RWPE2 (cell line): ENCODE results near the gene RRAGB.

ENCODE experiments used
- ATAC-seq: fragments of 200-7000 bp; cut with Tn5 transposase; 3 replicates; pipeline ENCODE4 v1.9.1; 2021; ENCODE audit warnings: low read depth
- DNase-seq: peaks from one replicate; pipeline ENCODE4 v3.0.0-alpha.2; 2020; ENCODE audit warnings: low spot score
- H3K27ac ChIP-seq: fragments of 450-650 bp; 2 replicates; pipeline ENCODE4 v1.5.1; 2017; ENCODE audit warnings: mild to moderate bottlenecking; ENCODE audit not compliant: poor library complexity, severe bottlenecking
- H3K27me3 ChIP-seq: fragments of 250-450 bp; sonication (Bioruptor Pico); 2 replicates; pipeline ENCODE4 v1.5.1; 2021; ENCODE audit warnings: mild to moderate bottlenecking, moderate library complexity; ENCODE audit not compliant: insufficient read depth, poor library complexity, severe bottlenecking
- H3K36me3 ChIP-seq: fragments of 250-450 bp; sonication (Bioruptor Pico); 2 replicates; pipeline ENCODE4 v1.5.1; 2020; ENCODE audit warnings: low read depth, mild to moderate bottlenecking, moderate library complexity
- H3K4me1 ChIP-seq: fragments of 250-450 bp; sonication (Bioruptor Pico); 2 replicates; pipeline ENCODE4 v1.5.1; 2021; ENCODE audit warnings: mild to moderate bottlenecking, moderate library complexity; ENCODE audit not compliant: insufficient read depth, poor library complexity, severe bottlenecking
- H3K4me3 ChIP-seq: fragments of 250-450 bp; sonication (Bioruptor Pico); 2 replicates; pipeline ENCODE4 v1.5.1; 2021; ENCODE audit warnings: mild to moderate bottlenecking, moderate library complexity; ENCODE audit not compliant: severe bottlenecking
- H3K9me3 ChIP-seq: fragments of 250-450 bp; sonication (Bioruptor Pico); 2 replicates; pipeline ENCODE4 v1.5.1; 2021; ENCODE audit warnings: mild to moderate bottlenecking, moderate library complexity; ENCODE audit not compliant: severe bottlenecking
- CTCF ChIP-seq: fragments of 450-650 bp; IDR thresholded peaks from one replicate; pipeline ENCODE4 v1.5.1; 2017; ENCODE audit warnings: mild to moderate bottlenecking, moderate library complexity; ENCODE audit not compliant: poor library complexity, severe bottlenecking

The RRAGB gene

GRCh38 chrX:55783723-55784122 is 66.2 kb downstream of the RRAGB start:
- Histone ChIP-seq H3K4me1 (no peaks in the 10 kb centered on the region), H3K9me3 (no peaks in the 10 kb centered on the region), H3K36me3 (no peaks in the 10 kb centered on the region), H3K27ac (no peak overlapping the region), H3K27me3 (no peaks in the 10 kb centered on the region), H3K4me3 (no peak overlapping the region)
- DNase-seq (no peak), ATAC-seq (no peak)
- no peak for TF ChIP-seq CTCF

GRCh38 chrX:55787063-55787462 is 69.5 kb downstream of the RRAGB start:
- DNase-seq (no peak), ATAC-seq (no peak)
- TF ChIP-seq CTCF: no peak
- Histone ChIP-seq H3K4me3 (no peak overlapping the region), H3K4me1 (no peaks in the 10 kb centered on the region), H3K27me3 (no peaks in the 10 kb centered on the region), H3K9me3 (no peaks in the 10 kb centered on the region), H3K36me3 (no peaks in the 10 kb centered on the region), H3K27ac (no peak overlapping the region)

GRCh38 chrX:55787727-55788126 is 70.2 kb downstream of the RRAGB start:
- no peak overlapping the region for H3K27ac ChIP-seq
- no peak overlapping the region for H3K4me3 ChIP-seq
- no peaks in the 10 kb centered on the region for H3K27me3 ChIP-seq
- no peaks in the 10 kb centered on the region for H3K36me3 ChIP-seq
- ATAC-seq: no peak
- H3K4me1 ChIP-seq: no peaks in the 10 kb centered on the region
- DNase-seq: no peak
- no peaks in the 10 kb centered on the region for H3K9me3 ChIP-seq
- no peak for TF ChIP-seq CTCF

GRCh38 chrX:55794405-55794804 is 76.9 kb downstream of the RRAGB start:
- Histone ChIP-seq H3K4me1 (no peaks in the 10 kb centered on the region), H3K27me3 (no peaks in the 10 kb centered on the region), H3K9me3 (no peaks in the 10 kb centered on the region), H3K4me3 (no peak overlapping the region), H3K27ac (no peak overlapping the region), H3K36me3 (no peaks in the 10 kb centered on the region)
- DNase-seq (no peak), ATAC-seq (no peak)
- no peak for TF ChIP-seq CTCF

GRCh38 chrX:55796496-55796895 is 78.9 kb downstream of the RRAGB start:
- DNase-seq: no peak
- ATAC-seq: no peak
- no peak for TF ChIP-seq CTCF

More at GRCh38 chrX:55796496-55796895, 78.9 kb downstream of the RRAGB start:
- Histone ChIP-seq H3K36me3 (no peaks in the 10 kb centered on the region), H3K27ac (no peak overlapping the region), H3K4me3 (no peak overlapping the region), H3K4me1 (no peaks in the 10 kb centered on the region), H3K9me3 (no peaks in the 10 kb centered on the region), H3K27me3 (no peaks in the 10 kb centered on the region)
